Stimulated activated CD8-positive, alpha-beta memory T cell treated with anti-CD3 and anti-CD28 coated beads, Interleukin-4, amount 100 ng/mL, for 48 hours (primary cell): Measurements from ENCODE around the gene USP16.

Source experiments
- DNase-seq: peaks from one replicate; pipeline ENCODE4 v3.0.0-alpha.2; 2020

USP16 gene

GRCh38 chr21:29034678-29035077 lies 10.2 kb downstream of the USP16 start:
- DNase-seq: no peak

GRCh38 chr21:29052224-29052623 lies 27.8 kb downstream of the USP16 start:
- no peak for DNase-seq

- no peak for DNase-seq
Measured at GRCh38 chr21:29053011-29053553, 28.6 kb downstream of the USP16 start.

DNA sequence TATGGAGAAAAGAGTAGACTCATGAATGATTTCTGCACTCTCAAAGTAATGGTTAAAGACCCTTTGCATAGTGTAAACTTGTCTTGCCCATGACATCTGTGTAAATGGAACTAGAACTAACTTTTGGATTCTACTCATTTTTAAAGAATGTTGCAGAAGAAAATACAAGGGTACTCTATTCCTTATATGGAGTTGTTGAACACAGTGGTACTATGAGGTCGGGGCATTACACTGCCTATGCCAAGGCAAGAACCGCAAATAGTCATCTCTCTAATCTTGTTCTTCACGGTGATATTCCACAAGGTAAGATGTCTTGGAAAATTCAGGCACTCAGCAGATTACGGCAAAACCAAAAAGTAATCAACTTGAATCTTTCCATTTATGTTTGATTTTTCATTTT lies 29.2 kb downstream of the USP16 start:
- no peak for DNase-seq

GRCh38 chr21:29055080-29055479 lies 30.6 kb downstream of the USP16 start:
- DNase-seq: no peak

- no peak for DNase-seq
Measured at GRCh38 chr21:29056005-29056404, 31.5 kb downstream of the USP16 start.

DNA sequence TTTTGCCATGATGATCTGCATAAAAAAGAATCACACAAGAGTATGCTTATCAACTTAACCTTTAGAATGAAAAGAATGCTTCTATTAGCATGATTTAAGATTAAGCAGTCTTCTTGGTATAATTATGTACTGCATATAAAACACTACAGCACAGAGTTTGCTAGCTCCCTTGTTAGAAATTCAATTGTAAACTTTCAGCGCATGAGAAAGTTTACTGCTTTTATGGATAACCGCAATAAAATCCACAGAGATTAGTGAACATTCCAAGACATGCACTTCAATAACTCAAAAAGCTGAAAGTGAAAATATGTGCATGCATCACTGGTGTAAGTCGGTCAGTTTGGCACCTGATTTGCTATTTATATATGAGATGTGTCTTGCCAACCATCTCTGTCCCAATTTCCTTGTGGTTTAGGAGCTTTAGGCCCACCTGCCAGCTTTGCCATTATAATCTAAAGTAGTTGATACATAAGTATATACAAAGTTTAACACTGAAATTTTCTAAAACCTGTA lies 32.1 kb downstream of the USP16 start:
- no peak for DNase-seq

- DNase-seq: no peak
Measured at GRCh38 chr21:29064850-29065481, 40.5 kb downstream of the USP16 start.

DNA sequence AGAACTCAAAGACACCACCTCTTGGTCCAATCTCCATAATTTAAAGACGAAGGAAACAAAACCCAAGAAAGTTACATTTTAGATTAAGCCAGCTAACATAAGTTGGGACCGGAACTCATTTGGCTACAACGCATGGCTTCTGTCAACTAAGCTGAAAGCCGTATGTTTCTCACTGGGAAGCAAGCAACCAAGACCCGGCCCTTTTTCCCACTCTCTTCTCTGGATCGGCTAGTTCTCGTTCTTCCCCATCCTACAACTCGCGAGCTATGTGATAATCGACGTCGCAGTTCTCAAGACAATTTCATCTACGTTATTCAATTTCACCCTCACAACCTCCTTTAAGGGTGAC lies 48.4 kb downstream of the USP16 start:
- no peak for DNase-seq

DNA sequence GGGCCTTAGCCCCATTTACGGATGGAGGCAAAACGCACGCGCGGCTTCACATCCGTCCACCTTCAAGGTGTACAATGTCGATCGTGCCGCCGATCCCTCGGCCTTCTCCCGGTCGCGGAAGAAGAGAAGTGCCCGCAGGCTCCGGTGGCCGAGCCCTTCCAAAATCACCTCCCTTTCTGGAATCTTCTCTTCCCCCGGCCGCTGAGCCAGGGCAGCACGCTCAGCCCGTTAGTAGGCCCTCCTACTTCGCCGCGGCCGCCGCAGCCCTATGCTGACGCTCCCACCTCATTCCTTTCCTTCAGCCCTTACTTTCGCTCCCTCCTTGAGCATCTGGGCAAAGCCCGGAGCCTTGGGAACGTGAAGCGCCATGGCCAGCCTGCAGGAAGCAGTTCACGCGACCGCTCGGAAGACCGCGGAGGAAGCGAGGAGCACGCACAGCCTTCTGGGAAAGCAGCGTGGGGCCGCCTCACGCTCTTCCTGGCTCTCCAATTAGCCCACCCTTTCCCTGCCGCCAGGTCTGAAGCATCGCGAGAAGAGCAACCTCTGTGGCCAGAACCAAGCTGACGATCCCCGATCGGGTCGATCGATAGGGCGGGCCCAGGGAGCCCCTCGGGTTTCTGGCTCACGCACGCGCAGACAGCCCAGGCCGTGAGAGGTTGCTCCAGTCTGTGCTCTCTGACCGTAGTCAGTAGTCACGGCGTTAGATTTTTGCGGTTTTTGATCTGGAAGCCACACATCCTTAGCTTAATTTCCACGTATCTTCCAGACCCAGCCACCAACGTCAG lies 48.9 kb downstream of the USP16 start, which contains the start of gene CCT8:
CCT8 (minus strand) TSS at position 427 of the 785 bp plus-strand sequence; CDS start at position 369, 58 bp downstream.
- peak; percentile 98 for DNase-seq

GRCh38 chr21:29074007-29074376 lies 49.5 kb downstream of the USP16 start:
- DNase-seq: no peak

- DNase-seq: no peak
Measured at GRCh38 chr21:29074783-29075182, 50.3 kb downstream of the USP16 start.

GRCh38 chr21:29075706-29076466 lies 51.4 kb downstream of the USP16 start:
- DNase-seq: no peak

- DNase-seq: peak; percentile 77
Measured at GRCh38 chr21:29076731-29077640, 52.5 kb downstream of the USP16 start.

DNA sequence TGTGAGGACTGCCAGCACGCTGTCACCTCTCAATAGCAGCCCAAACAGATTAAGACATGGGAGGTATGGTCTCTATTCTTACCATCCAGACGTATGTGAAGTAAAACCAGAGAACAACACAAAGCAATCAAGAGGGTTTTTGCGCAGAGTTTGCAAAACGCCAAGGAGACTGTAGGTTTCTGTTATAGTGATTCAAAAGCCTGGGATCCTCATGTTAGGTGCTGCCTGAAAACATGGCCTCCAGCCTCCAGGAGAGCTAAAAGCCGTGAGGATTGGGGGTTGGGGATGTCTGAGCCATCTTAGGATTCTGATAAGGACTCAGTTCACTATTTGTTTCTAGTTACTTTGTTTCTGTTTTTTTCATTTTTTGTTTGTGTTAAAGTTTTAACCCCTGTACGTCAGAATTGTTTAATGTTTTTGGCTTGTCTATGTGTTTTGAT lies 53.2 kb downstream of the USP16 start:
- DNase-seq: no peak

GRCh38 chr21:29078869-29079767 lies 54.6 kb downstream of the USP16 start:
- peak; percentile 47 for DNase-seq

DNA sequence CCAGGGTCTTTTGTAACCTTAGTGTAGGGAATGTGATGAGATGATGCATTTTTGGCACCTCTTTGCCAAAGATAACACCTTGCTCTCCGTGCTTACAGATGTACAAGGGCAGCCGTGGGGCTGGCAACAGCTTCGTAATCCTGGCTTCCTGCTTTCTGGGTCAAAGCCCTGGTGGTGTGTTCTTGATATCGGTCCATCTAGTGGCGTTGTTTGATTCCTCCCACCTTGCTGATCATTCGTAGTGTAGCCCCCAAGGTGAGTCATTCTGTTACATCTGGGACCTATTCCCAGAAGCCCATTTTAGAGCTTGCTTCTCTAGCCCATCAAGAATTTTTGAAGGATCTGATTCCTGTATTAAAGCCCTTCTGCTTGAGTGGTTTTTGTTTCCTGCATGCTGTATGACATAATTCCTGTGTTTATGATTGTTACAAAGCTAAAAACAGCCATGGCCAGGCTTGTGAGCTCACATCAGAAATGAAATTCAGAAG lies 56.0 kb downstream of the USP16 start:
- no peak for DNase-seq

DNA sequence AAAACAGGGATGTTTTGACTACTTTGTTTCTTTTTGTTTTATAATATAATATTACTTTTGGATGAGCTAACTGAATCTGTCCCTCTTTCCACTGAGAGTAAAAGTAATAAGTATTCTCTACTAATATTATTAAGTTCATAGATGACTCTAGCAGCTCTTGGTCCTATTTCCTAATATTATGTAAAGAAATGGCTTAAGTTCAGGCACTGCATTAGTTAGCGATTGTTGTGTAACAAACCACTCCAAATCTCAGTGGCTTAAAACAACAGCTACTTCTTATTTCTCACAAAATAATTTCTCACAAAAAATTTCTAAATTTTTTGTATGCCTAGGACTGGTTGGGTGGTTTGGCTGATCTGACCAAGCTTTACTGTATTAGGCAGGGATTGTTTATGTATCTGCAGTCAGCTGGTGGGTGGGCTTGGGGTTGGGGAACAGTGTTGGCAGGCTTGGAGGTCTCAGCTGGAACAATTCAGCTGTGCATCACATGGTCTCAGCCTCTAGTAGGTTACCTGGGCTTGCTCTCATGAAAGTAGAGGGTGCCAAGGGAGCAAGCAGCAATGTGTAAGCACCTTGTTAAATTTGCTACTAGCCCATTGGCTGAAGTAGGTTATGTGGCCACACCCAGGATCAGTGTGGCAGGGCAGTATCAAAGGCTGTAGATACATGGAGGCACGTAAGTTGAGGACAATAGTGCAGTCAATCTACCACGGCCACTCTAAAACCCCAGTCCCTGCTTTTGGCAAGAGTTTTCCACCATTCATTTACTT lies 57.8 kb downstream of the USP16 start:
- no peak for DNase-seq

- no peak for DNase-seq
Measured at GRCh38 chr21:29083306-29083705, 58.8 kb downstream of the USP16 start.

GRCh38 chr21:29084372-29084771 lies 59.9 kb downstream of the USP16 start:
- DNase-seq: no peak
